GM20000 (cell line): ENCODE data around the gene GOLGB1.

Source experiments
- DNase-seq: peaks from one replicate; pipeline ENCODE4 v3.0.0; 2012; ENCODE audit warnings: low spot score
- TF ChIP-seq, protein P1 (sequence below): IDR thresholded peaks from 2 replicates; pipeline ENCODE4 v1.5.1; 2012; ENCODE audit warnings: mild to moderate bottlenecking, control low read depth; ENCODE audit errors: extremely low read depth, missing control alignments

GOLGB1 gene

GRCh38 chr3:121677141-121677540 is 72.4 kb downstream of the GOLGB1 start:
- no peak for DNase-seq
- TF ChIP-seq, protein P1, sequence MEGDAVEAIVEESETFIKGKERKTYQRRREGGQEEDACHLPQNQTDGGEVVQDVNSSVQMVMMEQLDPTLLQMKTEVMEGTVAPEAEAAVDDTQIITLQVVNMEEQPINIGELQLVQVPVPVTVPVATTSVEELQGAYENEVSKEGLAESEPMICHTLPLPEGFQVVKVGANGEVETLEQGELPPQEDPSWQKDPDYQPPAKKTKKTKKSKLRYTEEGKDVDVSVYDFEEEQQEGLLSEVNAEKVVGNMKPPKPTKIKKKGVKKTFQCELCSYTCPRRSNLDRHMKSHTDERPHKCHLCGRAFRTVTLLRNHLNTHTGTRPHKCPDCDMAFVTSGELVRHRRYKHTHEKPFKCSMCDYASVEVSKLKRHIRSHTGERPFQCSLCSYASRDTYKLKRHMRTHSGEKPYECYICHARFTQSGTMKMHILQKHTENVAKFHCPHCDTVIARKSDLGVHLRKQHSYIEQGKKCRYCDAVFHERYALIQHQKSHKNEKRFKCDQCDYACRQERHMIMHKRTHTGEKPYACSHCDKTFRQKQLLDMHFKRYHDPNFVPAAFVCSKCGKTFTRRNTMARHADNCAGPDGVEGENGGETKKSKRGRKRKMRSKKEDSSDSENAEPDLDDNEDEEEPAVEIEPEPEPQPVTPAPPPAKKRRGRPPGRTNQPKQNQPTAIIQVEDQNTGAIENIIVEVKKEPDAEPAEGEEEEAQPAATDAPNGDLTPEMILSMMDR: no peak

DNA sequence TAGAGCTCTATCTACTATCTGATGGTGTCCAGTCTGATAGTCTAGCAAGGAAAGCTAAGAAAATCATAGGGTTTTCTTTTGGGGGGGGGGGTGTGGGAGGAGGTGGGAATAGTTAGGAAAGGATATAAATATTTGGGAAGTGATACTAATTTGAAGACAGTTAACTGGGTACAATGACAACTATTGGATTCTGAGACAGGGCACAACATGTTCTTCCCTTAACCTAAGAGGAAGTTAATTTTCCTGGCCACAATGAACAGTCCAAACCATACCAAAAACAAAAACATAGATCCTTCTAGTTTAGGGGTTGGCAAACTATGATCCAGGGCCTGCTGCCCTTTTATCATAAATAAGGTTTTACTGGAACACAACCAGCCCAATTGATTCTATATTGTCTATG is 78.9 kb downstream of the GOLGB1 start:
- no peak for DNase-seq
- TF ChIP-seq, protein P1: no peak

DNA sequence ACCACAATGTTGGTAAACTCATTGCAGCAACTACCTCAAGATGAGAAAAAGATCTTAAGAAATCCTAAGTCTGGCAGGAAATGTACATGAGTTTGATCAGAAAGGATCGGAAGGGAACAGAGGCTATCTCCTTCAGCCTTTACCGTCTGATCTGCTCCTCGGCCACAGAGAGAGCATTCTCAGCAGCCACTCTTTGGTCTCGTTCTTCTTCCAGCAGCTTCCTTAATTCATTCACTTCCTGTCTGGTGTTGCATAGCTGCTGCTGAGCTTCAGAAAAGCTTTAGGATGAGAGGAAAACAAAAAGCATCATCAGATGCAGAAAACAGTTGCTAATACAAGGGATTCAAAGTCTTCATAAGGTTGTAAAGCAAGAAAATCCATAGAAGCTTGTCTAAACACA is 82.2 kb downstream of the GOLGB1 start:
- no peak for DNase-seq
- TF ChIP-seq, protein P1: no peak

DNA sequence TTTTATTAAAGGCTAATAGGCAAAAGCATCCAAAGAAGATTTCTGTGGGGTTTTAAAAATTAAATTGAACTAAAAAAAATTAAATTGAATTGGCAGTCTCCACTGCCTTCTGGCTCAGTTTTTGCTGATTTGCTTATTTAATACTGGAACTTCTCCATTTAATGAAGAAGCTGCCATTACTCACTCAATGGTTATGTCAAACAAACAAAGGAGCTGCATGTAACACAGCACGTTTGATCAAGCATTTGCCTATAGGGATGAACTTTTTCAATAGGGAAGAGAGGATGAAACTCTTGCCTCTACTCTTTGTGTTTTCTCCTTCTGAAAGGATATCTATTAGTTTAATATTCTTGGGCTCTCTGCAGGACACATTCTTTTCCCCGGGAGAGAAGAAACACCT is 84.1 kb downstream of the GOLGB1 start:
- no peak for DNase-seq
- TF ChIP-seq, protein P1: no peak

GRCh38 chr3:121663171-121663847 is 86.2 kb downstream of the GOLGB1 start:
- DNase-seq: no peak

DNA sequence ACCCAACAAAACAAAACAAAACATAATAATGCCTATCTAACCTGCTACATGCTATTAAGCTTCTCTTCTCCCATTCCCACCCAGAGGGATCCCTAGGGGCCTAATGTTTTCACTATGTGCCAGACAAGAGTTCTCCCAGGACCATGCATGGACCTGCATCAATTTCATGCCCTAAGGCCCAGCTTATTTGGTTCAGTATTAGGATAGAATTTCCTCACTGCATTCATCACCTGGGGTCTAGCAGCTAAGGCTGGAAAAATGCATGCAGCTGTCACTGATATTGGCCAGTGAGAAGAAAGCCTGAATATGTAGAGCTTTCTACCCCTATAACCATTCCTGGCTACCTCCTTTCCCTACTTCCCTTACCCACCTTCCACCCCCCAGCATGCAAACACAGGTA is 86.8 kb downstream of the GOLGB1 start:
- TF ChIP-seq, protein P1: no peak
- DNase-seq: no peak

More at GRCh38 chr3:121663171-121663847, 86.2 kb downstream of the GOLGB1 start:
- TF ChIP-seq, protein P1: no peak

DNA sequence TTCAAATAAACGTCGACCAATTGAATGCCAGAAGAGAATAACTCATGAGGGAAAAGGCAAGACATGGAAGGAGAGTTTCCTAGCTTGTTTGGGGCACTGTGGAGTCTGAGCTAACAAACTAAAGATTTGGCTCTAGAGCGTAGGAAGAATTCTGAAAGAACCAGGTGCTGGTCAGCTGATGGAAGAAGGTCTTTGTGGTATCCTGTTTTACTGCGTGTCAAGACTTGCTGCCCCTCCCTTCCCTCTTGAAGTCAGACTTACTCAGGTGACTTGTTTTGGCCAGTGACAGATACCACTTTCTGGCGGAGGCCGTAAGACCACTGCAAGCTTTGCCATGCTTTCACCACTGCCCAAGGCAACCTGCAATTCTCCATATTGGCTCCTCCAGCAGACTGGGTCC is 88.2 kb downstream of the GOLGB1 start:
- no peak for DNase-seq
- TF ChIP-seq, protein P1: no peak
